ENCODE data around the gene KCNMB1. TPM values are rescaled to one million over a fixed set of nuclear protein-coding genes. Genes with fewer than 3 reads are reported as not detected.

The KCNMB1 gene
- total and polyA plus RNA-seq, 2 donors (not counting 1 experiment from before 2014, with no cell fraction given): 0.06 TPM; not detected in 1

DNA sequence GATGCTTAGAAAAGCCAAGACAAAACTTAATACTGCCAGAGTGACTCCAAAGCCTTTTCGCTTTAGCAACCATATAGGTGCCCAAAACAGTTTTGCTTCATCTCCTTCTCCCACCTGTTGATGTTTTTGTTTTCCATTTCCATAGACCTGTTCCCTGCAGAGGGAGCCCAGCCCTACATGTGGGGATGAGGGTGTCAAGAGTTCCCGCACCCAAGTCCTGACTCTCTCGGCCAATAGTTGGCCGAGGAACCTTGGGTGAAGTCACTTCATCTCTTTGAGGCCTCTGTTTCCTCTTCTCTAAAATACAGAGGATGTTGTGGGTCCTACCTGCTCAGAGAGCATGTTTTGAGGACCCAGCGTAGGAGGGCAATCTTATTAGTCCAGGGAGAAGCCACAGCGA lies 53.1 kb downstream of the KCNMB1 start:
- intact Hi-C loops (cut with micrococcal nuclease): no loop called here
- Mint-ChIP-seq H3K4me3 (no peak overlapping the region), H3K27ac (no peak overlapping the region), H3K27me3 (no peaks in the 10 kb centered on the region), H3K4me1 (peaks cover 42% of the 10 kb centered on the region), H3K9me3 (ENCODE audit: insufficient read depth) (no peaks in the 10 kb centered on the region)
- no peak for ATAC-seq (ENCODE audit: low read depth)
- TF ChIP-seq CTCF (IDR thresholded peaks at IDR 0.05) (no peak), EZH2 (IDR thresholded peaks at IDR 0.05; ENCODE audit: borderline replicate concordance, insufficient read depth, low read depth, low read length, poor library complexity, severe bottlenecking) (no peak)
- no peak for DNase-seq
- ChIA-PET POLR2A (no interaction called here), CTCF (interaction anchor here (1.3 kb wide), 1 partner anchor 110 kb away, joined by 5 read pairs; no protein-coding TSS in a partner anchor)
- WGBS (ENCODE audit: insufficient coverage): 84% methylated on average over 4 of the region's 6 CpGs
- H3K9me3 ChIP-seq (ENCODE audit: control extremely low read depth in 1 of 3, control insufficient read depth in 2 of 3, insufficient read depth in 1 of 3, low read length in 2 of 3): no peaks in the 10 kb centered on the region
- no peak overlapping the region for H3K9ac ChIP-seq (ENCODE audit: low read length)
- no peaks in the 10 kb centered on the region for H3K79me2 ChIP-seq (ENCODE audit: control insufficient read depth, insufficient read depth, low read length)
- H3K4me2 ChIP-seq (replicated peaks; ENCODE audit: low read depth, low read length, poor library complexity, severe bottlenecking): no peak overlapping the region
- no peaks in the 10 kb centered on the region for H3K36me3 ChIP-seq (replicated peaks in 1 of 2; ENCODE audit: control extremely low read depth in 1 of 2, control insufficient read depth in 1 of 2, extremely low read depth in 1 of 2, insufficient read depth in 2 of 2, low read length in 1 of 2)
- H3K27ac ChIP-seq (ENCODE audit: low read length in 2 of 2): no peak overlapping the region
- H2AFZ ChIP-seq (ENCODE audit: insufficient read depth, low read depth, low read length, poor library complexity, severe bottlenecking): no peak overlapping the region
- no peaks in the 10 kb centered on the region for H4K20me1 ChIP-seq (ENCODE audit: control insufficient read depth, insufficient read depth, low read length, poor library complexity, severe bottlenecking)
- no peak overlapping the region for H3K4me3 ChIP-seq (ENCODE audit: control extremely low read depth in 1 of 5, extremely low read depth in 1 of 5, insufficient read depth in 1 of 5, low read depth in 2 of 5, low read length in 4 of 5)
- peaks cover 31 to 40% of the 10 kb centered on the region in 2 donors for H3K4me1 ChIP-seq (ENCODE audit: control insufficient read depth in 2 of 2, insufficient read depth in 2 of 2, low read length in 2 of 2)
- H3K27me3 ChIP-seq (replicated peaks in 1 of 4; ENCODE audit: control extremely low read depth in 1 of 4, control insufficient read depth in 3 of 4, insufficient read depth in 4 of 4, low read length in 3 of 4): no peaks in the 10 kb centered on the region

DNA sequence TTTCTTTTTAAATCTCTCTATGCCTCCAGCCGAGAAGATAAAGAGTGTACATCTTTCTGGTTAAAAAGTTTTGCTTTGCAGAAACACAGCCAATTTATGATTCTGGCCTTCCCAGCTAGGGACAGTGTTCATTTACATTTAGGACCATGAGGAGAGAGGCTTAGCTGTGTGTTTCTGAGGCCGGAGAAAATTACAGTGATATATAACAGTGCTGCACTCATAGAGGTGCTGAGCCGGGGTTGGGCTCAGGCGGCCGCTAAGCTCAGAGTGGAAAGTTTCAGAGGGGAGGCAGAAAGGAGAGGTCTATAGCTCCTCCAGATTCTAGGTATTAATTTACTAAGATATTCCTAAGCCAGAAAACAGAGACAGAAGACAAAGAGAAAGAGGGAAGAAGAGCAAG lies 54.5 kb downstream of the KCNMB1 start:
- ATAC-seq (ENCODE audit: low read depth) (no peak), DNase-seq (no peak)
- Mint-ChIP-seq H3K4me1 (peaks cover 42% of the 10 kb centered on the region), H3K27ac (no peak overlapping the region), H3K27me3 (no peaks in the 10 kb centered on the region), H3K4me3 (no peak overlapping the region), H3K9me3 (ENCODE audit: insufficient read depth) (no peaks in the 10 kb centered on the region)
- Histone ChIP-seq H4K20me1 (ENCODE audit: control insufficient read depth, insufficient read depth, low read length, poor library complexity, severe bottlenecking) (no peaks in the 10 kb centered on the region), H3K27me3 (replicated peaks in 1 of 4; ENCODE audit: control extremely low read depth in 1 of 4, control insufficient read depth in 3 of 4, insufficient read depth in 4 of 4, low read length in 3 of 4) (no peaks in the 10 kb centered on the region), H3K4me3 (ENCODE audit: control extremely low read depth in 1 of 5, extremely low read depth in 1 of 5, insufficient read depth in 1 of 5, low read depth in 2 of 5, low read length in 4 of 5) (no peak overlapping the region), H3K4me1 (ENCODE audit: control insufficient read depth in 2 of 2, insufficient read depth in 2 of 2, low read length in 2 of 2) (peaks cover 45 to 55% of the 10 kb centered on the region in 2 donors), H3K9me3 (ENCODE audit: control extremely low read depth in 1 of 3, control insufficient read depth in 2 of 3, insufficient read depth in 1 of 3, low read length in 2 of 3) (no peaks in the 10 kb centered on the region), H3K4me2 (replicated peaks; ENCODE audit: low read depth, low read length, poor library complexity, severe bottlenecking) (no peak overlapping the region), H2AFZ (ENCODE audit: insufficient read depth, low read depth, low read length, poor library complexity, severe bottlenecking) (peak overlapping the region; percentile 12), H3K79me2 (ENCODE audit: control insufficient read depth, insufficient read depth, low read length) (peaks cover 1% of the 10 kb centered on the region), H3K27ac (ENCODE audit: low read length in 2 of 2) (no peak overlapping the region), H3K36me3 (replicated peaks in 1 of 2; ENCODE audit: control extremely low read depth in 1 of 2, control insufficient read depth in 1 of 2, extremely low read depth in 1 of 2, insufficient read depth in 2 of 2, low read length in 1 of 2) (no peaks in the 10 kb centered on the region), H3K9ac (ENCODE audit: low read length) (no peak overlapping the region)
- intact Hi-C loops (cut with micrococcal nuclease): loop anchor here (5.0 kb wide), 1 partner anchor 752 kb away; the partner anchor contains the start of gene SPDL1
- ChIA-PET POLR2A (interaction anchor here (0.7 to 1.5 kb wide), 2 partner anchors 31 to 64 kb away, joined by 4 read pairs; no protein-coding TSS in a partner anchor), CTCF (interaction anchor here (1.2 to 5.2 kb wide), 9 partner anchors 35 to 109 kb away, joined by 3 to 34 read pairs (median 6); partner anchors contain the start of gene LCP2)
- 88% methylated on average over 1 of the region's 5 CpGs for WGBS (ENCODE audit: insufficient coverage)
- TF ChIP-seq EZH2 (IDR thresholded peaks at IDR 0.05; ENCODE audit: borderline replicate concordance, insufficient read depth, low read depth, low read length, poor library complexity, severe bottlenecking) (no peak), CTCF (IDR thresholded peaks at IDR 0.05) (no peak)

Measured in B cell (primary cell).